A549 (cell line): Measurements from ENCODE around the gene CDKN1C.

Experiments used
- CEBPB ChIP-seq, 2 experiments: fragments of >200 bp in 1 of 2; sonication (Bioruptor Twin) in 1 of 2; formaldehyde crosslinking in 1 of 2; IDR thresholded peaks; 2 replicates each; pipeline ENCODE4 v1.6.1; 2012 to 2016
- CTCF ChIP-seq: fragments of >200 bp; sonication (Bioruptor Twin); formaldehyde crosslinking; IDR thresholded peaks from 3 replicates; pipeline ENCODE4 v1.5.1; 2016
- EHMT2 ChIP-seq: fragments of 200-600 bp; sonication (generic); IDR thresholded peaks from 2 replicates; pipeline ENCODE4 v1.6.1; 2016; ENCODE audit warnings: antibody characterized with exemption, low read depth, mild to moderate bottlenecking, moderate library complexity
- POLR2A ChIP-seq: IDR thresholded peaks from 2 replicates; pipeline ENCODE4 v1.6.1; 2012; ENCODE audit warnings: mild to moderate bottlenecking, low read length
- RCOR1 ChIP-seq: fragments of 150-350 bp; IDR thresholded peaks from 2 replicates; pipeline ENCODE4 v1.6.1; 2014; ENCODE audit warnings: antibody characterized with exemption, low read length, low read depth
- TFCP2L1 ChIP-seq: fragments of 250-450 bp; sonication (Bioruptor Pico); IDR thresholded peaks from 2 replicates; pipeline ENCODE4 v1.5.0; 2021; ENCODE audit warnings: mild to moderate bottlenecking
- TF ChIP-seq, protein P1 (sequence below): fragments of 200-600 bp; sonication (generic); IDR thresholded peaks from 2 replicates; pipeline ENCODE4 v1.6.1; 2016; ENCODE audit warnings: antibody characterized with exemption, mild to moderate bottlenecking, moderate library complexity
- TF ChIP-seq, protein P2 (sequence below): IDR thresholded peaks from 2 replicates; pipeline ENCODE4 v1.6.1; 2012

GRCh38 chr11:2916892-2917645, 31.5 kb upstream of the CDKN1C start:
- TF ChIP-seq POLR2A (no peak), TFCP2L1 (CRISPR knock-in tag) (no peak), EHMT2 (no peak), CTCF (no peak), CEBPB (IDR thresholded peaks at IDR 0.05) (no peak), RCOR1 (no peak)
- TF ChIP-seq, protein P1, sequence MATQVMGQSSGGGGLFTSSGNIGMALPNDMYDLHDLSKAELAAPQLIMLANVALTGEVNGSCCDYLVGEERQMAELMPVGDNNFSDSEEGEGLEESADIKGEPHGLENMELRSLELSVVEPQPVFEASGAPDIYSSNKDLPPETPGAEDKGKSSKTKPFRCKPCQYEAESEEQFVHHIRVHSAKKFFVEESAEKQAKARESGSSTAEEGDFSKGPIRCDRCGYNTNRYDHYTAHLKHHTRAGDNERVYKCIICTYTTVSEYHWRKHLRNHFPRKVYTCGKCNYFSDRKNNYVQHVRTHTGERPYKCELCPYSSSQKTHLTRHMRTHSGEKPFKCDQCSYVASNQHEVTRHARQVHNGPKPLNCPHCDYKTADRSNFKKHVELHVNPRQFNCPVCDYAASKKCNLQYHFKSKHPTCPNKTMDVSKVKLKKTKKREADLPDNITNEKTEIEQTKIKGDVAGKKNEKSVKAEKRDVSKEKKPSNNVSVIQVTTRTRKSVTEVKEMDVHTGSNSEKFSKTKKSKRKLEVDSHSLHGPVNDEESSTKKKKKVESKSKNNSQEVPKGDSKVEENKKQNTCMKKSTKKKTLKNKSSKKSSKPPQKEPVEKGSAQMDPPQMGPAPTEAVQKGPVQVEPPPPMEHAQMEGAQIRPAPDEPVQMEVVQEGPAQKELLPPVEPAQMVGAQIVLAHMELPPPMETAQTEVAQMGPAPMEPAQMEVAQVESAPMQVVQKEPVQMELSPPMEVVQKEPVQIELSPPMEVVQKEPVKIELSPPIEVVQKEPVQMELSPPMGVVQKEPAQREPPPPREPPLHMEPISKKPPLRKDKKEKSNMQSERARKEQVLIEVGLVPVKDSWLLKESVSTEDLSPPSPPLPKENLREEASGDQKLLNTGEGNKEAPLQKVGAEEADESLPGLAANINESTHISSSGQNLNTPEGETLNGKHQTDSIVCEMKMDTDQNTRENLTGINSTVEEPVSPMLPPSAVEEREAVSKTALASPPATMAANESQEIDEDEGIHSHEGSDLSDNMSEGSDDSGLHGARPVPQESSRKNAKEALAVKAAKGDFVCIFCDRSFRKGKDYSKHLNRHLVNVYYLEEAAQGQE, result no peak
- TF ChIP-seq, protein P2, sequence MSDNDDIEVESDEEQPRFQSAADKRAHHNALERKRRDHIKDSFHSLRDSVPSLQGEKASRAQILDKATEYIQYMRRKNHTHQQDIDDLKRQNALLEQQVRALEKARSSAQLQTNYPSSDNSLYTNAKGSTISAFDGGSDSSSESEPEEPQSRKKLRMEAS, result no peak
